Liver (tissue), 9 donors: ENCODE results near the gene GADL1. TPM values are rescaled to one million over a fixed set of nuclear protein-coding genes. Genes with fewer than 3 reads are reported as not detected.

ENCODE experiments used
- DNase-seq: peaks from one replicate; pipeline ENCODE4 v3.0.0-alpha.2; 2017; ENCODE audit warnings: low spot score
- H3K27ac ChIP-seq, 2 donors: one replicate each; pipeline ENCODE4 v1.7.0; 2013; ENCODE audit warnings: inconsistent platforms in 2 of 2, low read length in 2 of 2, control low read depth in 1 of 2, low read depth in 1 of 2, mild to moderate bottlenecking in 1 of 2
- H3K27me3 ChIP-seq, 4 donors: one replicate each; pipeline versions ENCODE4 v1.6.1 to v1.7.0; 2013; ENCODE audit warnings: low read length in 3 of 4, inconsistent platforms in 1 of 4, mild to moderate bottlenecking in 1 of 4, moderate library complexity in 1 of 4; ENCODE audit not compliant: control insufficient read depth in 4 of 4, insufficient read depth in 4 of 4
- H3K36me3 ChIP-seq, 4 donors: one replicate each; pipeline versions ENCODE4 v1.6.1 to v1.7.0; 2013; ENCODE audit warnings: low read length in 3 of 4, mild to moderate bottlenecking in 3 of 4, low read depth in 1 of 4, moderate library complexity in 1 of 4; ENCODE audit not compliant: control insufficient read depth in 4 of 4, insufficient read depth in 3 of 4
- H3K4me1 ChIP-seq, 4 donors: one replicate each; pipeline versions ENCODE4 v1.6.1 to v1.7.0; 2013; ENCODE audit warnings: low read length in 3 of 4, mild to moderate bottlenecking in 3 of 4, moderate library complexity in 1 of 4; ENCODE audit not compliant: control insufficient read depth in 4 of 4, insufficient read depth in 4 of 4
- H3K4me3 ChIP-seq, 3 donors: one replicate each; pipeline versions ENCODE4 v1.6.1 to v1.7.0; 2013; ENCODE audit warnings: low read length in 3 of 3, control low read depth in 1 of 3, low read depth in 1 of 3, mild to moderate bottlenecking in 1 of 3
- H3K9ac ChIP-seq, 2 donors: one replicate each; pipeline ENCODE4 v1.7.0; 2013; ENCODE audit warnings: low read length in 2 of 2, mild to moderate bottlenecking in 2 of 2, moderate library complexity in 2 of 2, control low read depth in 1 of 2, low read depth in 1 of 2
- H3K9me3 ChIP-seq, 4 donors: one replicate each; pipeline versions ENCODE4 v1.6.1 to v1.7.0; 2013; ENCODE audit warnings: low read length in 3 of 4; ENCODE audit not compliant: control insufficient read depth in 4 of 4
- ATF3 ChIP-seq: IDR thresholded peaks from 2 replicates; pipeline ENCODE4 v1.6.1; 2016; ENCODE audit warnings: antibody characterized with exemption
- EGR1 ChIP-seq, 2 donors: IDR thresholded peaks; 2 replicates each; pipeline ENCODE4 v1.6.1; 2016 to 2018; ENCODE audit warnings: antibody characterized with exemption in 2 of 2, low read depth in 2 of 2
- FOXA1 ChIP-seq: IDR thresholded peaks from 2 replicates; pipeline ENCODE4 v1.6.1; 2016; ENCODE audit warnings: antibody characterized with exemption
- FOXA2 ChIP-seq: IDR thresholded peaks from 2 replicates; pipeline ENCODE4 v1.6.1; 2016; ENCODE audit warnings: antibody characterized with exemption
- GABPA ChIP-seq, 2 donors: IDR thresholded peaks in 1 of 2; conservative IDR thresholded peaks in 1 of 2; 2 replicates each; pipeline ENCODE4 v1.6.1; 2016; ENCODE audit warnings: antibody characterized with exemption in 2 of 2, mild to moderate bottlenecking in 1 of 2, moderate library complexity in 1 of 2
- HNF4A ChIP-seq, 2 donors: conservative IDR thresholded peaks; 2 replicates each; pipeline ENCODE4 v1.6.1; 2016; ENCODE audit warnings: antibody characterized with exemption in 2 of 2, mild to moderate bottlenecking in 2 of 2
- HNF4G ChIP-seq: IDR thresholded peaks from 2 replicates; pipeline ENCODE4 v1.6.1; 2016; ENCODE audit warnings: antibody characterized with exemption
- JUND ChIP-seq, 2 donors: IDR thresholded peaks; 2 replicates each; pipeline ENCODE4 v1.6.1; 2016; ENCODE audit warnings: antibody characterized with exemption in 2 of 2
- MAX ChIP-seq: IDR thresholded peaks from 2 replicates; pipeline ENCODE4 v1.6.1; 2016; ENCODE audit warnings: antibody characterized with exemption
- NR2F2 ChIP-seq: IDR thresholded peaks from 2 replicates; pipeline ENCODE4 v1.6.1; 2016; ENCODE audit warnings: antibody characterized with exemption
- RAD21 ChIP-seq, 2 donors: IDR thresholded peaks; 2 replicates each; pipeline ENCODE4 v1.6.1; 2016; ENCODE audit warnings: antibody characterized with exemption in 2 of 2, mild to moderate bottlenecking in 2 of 2
- REST ChIP-seq: IDR thresholded peaks from 2 replicates; pipeline ENCODE4 v1.6.1; 2016; ENCODE audit warnings: antibody characterized with exemption, mild to moderate bottlenecking
- RXRA ChIP-seq, 2 donors: IDR thresholded peaks; 2 replicates each; pipeline ENCODE4 v1.6.1; 2017 to 2018; ENCODE audit warnings: antibody characterized with exemption in 2 of 2, mild to moderate bottlenecking in 1 of 2
- SP1 ChIP-seq: IDR thresholded peaks from 2 replicates; pipeline ENCODE4 v1.6.1; 2018; ENCODE audit warnings: antibody characterized with exemption, mild to moderate bottlenecking
- TAF1 ChIP-seq: conservative IDR thresholded peaks from 2 replicates; pipeline ENCODE4 v1.6.1; 2016; ENCODE audit warnings: antibody characterized with exemption, mild to moderate bottlenecking
- YY1 ChIP-seq: IDR thresholded peaks from 2 replicates; pipeline ENCODE4 v1.6.1; 2016; ENCODE audit warnings: antibody characterized with exemption, mild to moderate bottlenecking
- ZBTB33 ChIP-seq: IDR thresholded peaks from 2 replicates; pipeline ENCODE4 v1.6.1; 2016; ENCODE audit warnings: antibody characterized with exemption
- WGBS: extraction: QIAGEN DNeasy Blood & Tissue Kit; methylation state at CpG from one replicate; pipeline ENCODE4 v1.1.7; 2013; 5-methylcytosine and 5-hydroxymethylcytosine counted together
- polyA plus RNA-seq, 2 donors: library from polyadenylated mRNA; stranded (reverse) in 1 of 2; unstranded in 1 of 2; fragments of 200-250 nt in 1 of 2; fragments of >200 nt in 1 of 2; fragmentation: Nextera tagmentation in 1 of 2; extraction: Ambion mirVana in 1 of 2; gene quantifications; one replicate each; pipeline versions ENCODE4 v1.2.1 to v1.2.3, GENCODE V29; 2013 to 2015
- total RNA-seq, 2 donors: library from RNA; depleted of rRNA; stranded (reverse); fragments of >200 nt; gene quantifications; one replicate each; pipeline ENCODE4 v1.2.3, GENCODE V29; 2014
- donor health status: healthy.
- donor health status: healthy.
- donor health status: healthy.
- donor health status: healthy.
- donor health status: healthy.

The GADL1 gene
- total and polyA plus RNA-seq, 4 donors, result not detected

- TF ChIP-seq JUND (IDR thresholded peaks at IDR 0.05), result no peak
- no peak for TF ChIP-seq GABPA (IDR thresholded peaks at IDR 0.05 in 1 of 2, conservative IDR thresholded peaks at IDR 0.05 in 1 of 2)
- no peak for TF ChIP-seq YY1
- no peak for TF ChIP-seq NR2F2
- no peak for TF ChIP-seq RXRA (IDR thresholded peaks at IDR 0.05)
- TF ChIP-seq FOXA1, result no peak
- no peak for TF ChIP-seq ATF3
- TF ChIP-seq MAX, result no peak
- TF ChIP-seq HNF4G, result no peak
- no peak for TF ChIP-seq REST
- no peak for TF ChIP-seq EGR1 (IDR thresholded peaks at IDR 0.05; ENCODE audit: low read depth in 2 of 2)
- TF ChIP-seq RAD21 (IDR thresholded peaks at IDR 0.05), result no peak
- no peak for TF ChIP-seq SP1
These were observed 17.8 kb upstream of the GADL1 start for GRCh38 chr3:30912301-30912700.

GRCh38 chr3:30908456-30909037 lies 14.1 kb upstream of the GADL1 start:
- no peaks in the 10 kb centered on the region for H3K27me3 ChIP-seq
- no peak overlapping the region for H3K4me3 ChIP-seq
- TF ChIP-seq HNF4G (no peak), EGR1 (IDR thresholded peaks at IDR 0.05; ENCODE audit: low read depth in 2 of 2) (no peak), TAF1 (no peak), JUND (IDR thresholded peaks at IDR 0.05) (no peak), ATF3 (no peak), ZBTB33 (no peak), GABPA (IDR thresholded peaks at IDR 0.05 in 1 of 2, conservative IDR thresholded peaks at IDR 0.05 in 1 of 2) (no peak), HNF4A (conservative IDR thresholded peaks at IDR 0.05) (no peak), FOXA2 (no peak)
- no peak overlapping the region for H3K9ac ChIP-seq
- H3K27ac ChIP-seq, result no peak overlapping the region
- no peaks in the 10 kb centered on the region for H3K36me3 ChIP-seq
- WGBS, result 64% methylated on average over 7 of the region's 7 CpGs
- no peaks in the 10 kb centered on the region for H3K9me3 ChIP-seq
- H3K4me1 ChIP-seq, result no peaks in the 10 kb centered on the region
- DNase-seq, result no peak

More at GRCh38 chr3:30912301-30912700, 17.8 kb upstream of the GADL1 start:
- H3K27ac ChIP-seq, result no peak overlapping the region
- no peaks in the 10 kb centered on the region for H3K9me3 ChIP-seq
- no peaks in the 10 kb centered on the region for H3K36me3 ChIP-seq
- no peak for DNase-seq
- H3K4me3 ChIP-seq, result no peak overlapping the region
- H3K9ac ChIP-seq, result no peak overlapping the region
- H3K27me3 ChIP-seq, result no peaks in the 10 kb centered on the region
- no peaks in the 10 kb centered on the region for H3K4me1 ChIP-seq
